ENCODE results near the gene ELMO1. TPM values are rescaled to one million over a fixed set of nuclear protein-coding genes. Genes with fewer than 3 reads are reported as not detected.

Gene ELMO1
- total and polyA plus RNA-seq, 2 of the 13 experiments (the other 11 are each of a cell fraction or from before 2014, with no cell fraction given), result 0.11 to 0.17 TPM

- TF ChIP-seq AGO1 (IDR thresholded peaks at IDR 0.05; ENCODE audit: low read depth, low read length, poor library complexity, severe bottlenecking) (no peak), ZSCAN21 (CRISPR knock-in tag; IDR thresholded peaks at IDR 0.05; ENCODE audit: borderline replicate concordance) (no peak)
Observed at GRCh38 chr7:37117292-37117691, 331.4 kb downstream of the ELMO1 start (continued).

DNA sequence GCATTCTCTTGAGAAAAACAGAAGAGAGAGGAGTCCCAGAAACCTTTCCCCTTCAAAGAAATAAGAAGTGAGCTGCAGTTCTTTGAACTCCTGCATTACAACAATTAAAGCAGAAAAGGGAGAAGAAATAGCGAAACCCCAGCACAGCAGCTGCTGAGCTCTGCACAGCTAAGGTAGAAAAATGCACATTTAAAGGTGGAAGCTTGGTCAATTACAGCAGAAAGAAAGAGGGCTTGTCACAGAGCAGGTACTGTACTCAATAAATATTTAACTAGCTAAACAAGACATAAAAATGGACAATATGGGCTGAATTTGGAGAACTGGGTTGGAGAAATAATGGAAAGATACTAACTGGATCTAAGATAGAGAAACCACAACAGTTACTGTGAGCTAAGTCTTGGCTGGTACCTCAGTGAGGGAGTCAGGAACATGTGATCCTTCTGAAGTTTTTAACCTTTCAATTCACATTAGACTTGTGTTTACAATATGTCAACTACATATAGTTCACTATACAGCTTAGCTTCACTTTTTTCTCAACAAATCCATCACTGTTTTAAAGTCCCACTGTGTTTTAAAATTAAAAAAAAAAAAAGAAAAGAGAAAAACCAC, 332.5 kb downstream of the ELMO1 start:
- H2AFZ ChIP-seq (ENCODE audit: low read length), result no peak overlapping the region
- FAIRE-seq (no peak), ATAC-seq (no peak), DNase-seq (ENCODE audit: low spot score) (no peak)
- no peaks in the 10 kb centered on the region for H4K20me1 ChIP-seq (ENCODE audit: insufficient read depth, low read length)
- ChIA-PET POLR2A (no interaction called here), CTCF (ENCODE audit: low intra/inter-chr PET ratio, low total read pairs) (no interaction called here)
- H3K36me3 ChIP-seq (replicated peaks in 1 of 2; ENCODE audit: control insufficient read depth in 1 of 2, insufficient read depth in 2 of 2, low read length in 2 of 2), result no peaks in the 10 kb centered on the region
- H3K27ac ChIP-seq (ENCODE audit: extremely low read length, insufficient read depth, low read length), result no peak overlapping the region
- intact Hi-C loops (cut with micrococcal nuclease; ENCODE audit: unreplicated experiment) (loop anchor here (5.0 kb wide), 1 partner anchor 36 kb away; no protein-coding TSS in a partner anchor), in situ Hi-C loops (cut with HindIII; ENCODE audit: extremely low pct_ligation_motif_present, low pct_unique_long_range_greater_than_20kb) (no loop called here)
- no peak overlapping the region for H3K4me2 ChIP-seq (ENCODE audit: low read depth, low read length)
- H3K79me2 ChIP-seq (ENCODE audit: insufficient read depth, low read length), result no peaks in the 10 kb centered on the region
- H3K4me3 ChIP-seq (replicated peaks in 1 of 3; ENCODE audit: insufficient read depth in 1 of 3, low read depth in 2 of 3, low read length in 3 of 3), result no peak overlapping the region
- no TSS peak for BruUV-seq (replicated peaks)
- no peaks in the 10 kb centered on the region; a peak in 1 of 5 replicates for H3K27me3 ChIP-seq (ENCODE audit: control insufficient read depth in 1 of 2, insufficient read depth in 2 of 2, low read length in 2 of 2)
- 0 out of 2 replicates have a peak, but pooled peaks cover 6% of the 10 kb centered on the region for H3K9me3 ChIP-seq (ENCODE audit: low read length)
- no peak for TF ChIP-seq ATRX (CRISPR knock-in tag; IDR thresholded peaks at IDR 0.05; ENCODE audit: borderline replicate concordance)
- no peak for TF ChIP-seq NCOA5 (CRISPR knock-in tag; IDR thresholded peaks at IDR 0.05)
- no peak for TF ChIP-seq TBL1XR1 (IDR thresholded peaks at IDR 0.05; ENCODE audit: borderline replicate concordance, low read length, partially characterized antibody)
- no peak for TF ChIP-seq SRSF9 (IDR thresholded peaks at IDR 0.05; ENCODE audit: borderline replicate concordance, insufficient read depth, low read depth, low read length, poor library complexity, severe bottlenecking)
- TF ChIP-seq PREB (CRISPR knock-in tag; IDR thresholded peaks at IDR 0.05), result no peak
- no peak for TF ChIP-seq ZNF12 (CRISPR knock-in tag; IDR thresholded peaks at IDR 0.05)
- no peak for TF ChIP-seq ZNF564 (CRISPR knock-in tag; IDR thresholded peaks at IDR 0.05)
- TF ChIP-seq ZFAT (CRISPR knock-in tag; conservative IDR thresholded peaks at IDR 0.05), result no peak
- no peak for TF ChIP-seq ZNF296 (CRISPR knock-in tag; conservative IDR thresholded peaks at IDR 0.05)
- no peak for TF ChIP-seq ZNF687 (CRISPR knock-in tag; IDR thresholded peaks at IDR 0.05)
- no peak for TF ChIP-seq PBX3 (CRISPR knock-in tag; IDR thresholded peaks at IDR 0.05; ENCODE audit: borderline replicate concordance)
- TF ChIP-seq CHCHD3 (CRISPR knock-in tag; IDR thresholded peaks at IDR 0.05), result no peak
- TF ChIP-seq KAT8 (CRISPR knock-in tag; IDR thresholded peaks at IDR 0.05), result no peak
- no peak for TF ChIP-seq KDM5B (CRISPR knock-in tag; IDR thresholded peaks at IDR 0.05; ENCODE audit: borderline replicate concordance)
- whole genome bisulfite sequencing (ENCODE audit: low lambda C conversion rate), result 68% methylated on average over 1 of the region's 1 CpG
- H3K4me1 ChIP-seq (ENCODE audit: insufficient read depth, low read length), result peaks cover 5% of the 10 kb centered on the region; the same call in 1 of the 2 replicates
- H3K9ac ChIP-seq (ENCODE audit: insufficient read depth, low read depth, low read length), result no peak overlapping the region

Measured in HepG2 (cell line).